Stomach (tissue), 9 donors: ENCODE data around the gene MFSD6. TPM values are rescaled to one million over a fixed set of nuclear protein-coding genes. Genes with fewer than 3 reads are reported as not detected.

Source experiments
- DNase-seq, 2 donors: peaks; one replicate each; pipeline versions ENCODE4 v3.0.0 to v3.0.0-alpha.2; 2013 to 2019
- H3K27ac ChIP-seq, 5 donors: fragments of 200-600 bp in 4 of 5; sonication (generic) in 4 of 5; one replicate each; pipeline ENCODE4 v1.5.1; 2013 to 2019; ENCODE audit warnings: mild to moderate bottlenecking in 1 of 5, moderate library complexity in 1 of 5
- H3K27me3 ChIP-seq, 3 donors: fragments of 200-600 bp; sonication (generic); one replicate each; pipeline ENCODE4 v1.5.1; 2017 to 2019; ENCODE audit warnings: mixed run types in 1 of 3
- H3K36me3 ChIP-seq, 4 donors: fragments of 200-600 bp; sonication (generic); 1 replicate in 3 of 4; 2 replicates in 1 of 4; pipeline ENCODE4 v1.5.1; 2016 to 2019
- H3K4me1 ChIP-seq, 4 donors: fragments of 200-600 bp; sonication (generic); one replicate each; pipeline ENCODE4 v1.5.1; 2016 to 2019
- H3K4me3 ChIP-seq, 4 donors: fragments of 200-600 bp; sonication (generic) in 3 of 4; one replicate each; pipeline ENCODE4 v1.5.1; 2016 to 2019; ENCODE audit warnings: mild to moderate bottlenecking in 1 of 4
- H3K9me3 ChIP-seq, 4 donors: fragments of 200-600 bp; sonication (generic); one replicate each; pipeline ENCODE4 v1.5.1; 2016 to 2019
- EP300 ChIP-seq: sonication (generic); formaldehyde crosslinking; IDR thresholded peaks from one replicate; pipeline ENCODE4 v1.6.1; 2017; ENCODE audit warnings: antibody characterized with exemption
- POLR2A ChIP-seq, 4 donors: fragments of 450-650 bp; IDR thresholded peaks; one replicate each; pipeline ENCODE4 v1.6.1; 2016; ENCODE audit warnings: antibody characterized with exemption in 4 of 4, control low read depth in 2 of 4, mild to moderate bottlenecking in 1 of 4, moderate library complexity in 1 of 4
- POLR2AphosphoS5 ChIP-seq, 3 donors: sonication (generic); formaldehyde crosslinking; IDR thresholded peaks; one replicate each; pipeline ENCODE4 v1.6.1; 2016; ENCODE audit warnings: antibody characterized with exemption in 3 of 3
- WGBS, 5 donors: extraction: QIAGEN DNeasy Blood & Tissue Kit in 3 of 5; methylation state at CpG; one replicate each; pipeline versions ENCODE4 v1.1.5 to v1.1.7; 2013 to 2018; 5-methylcytosine and 5-hydroxymethylcytosine counted together
- intact Hi-C: fragments of 100-400 bp; cut with DNase I; formaldehyde crosslinking; loops from one replicate; pipeline ENCODE4 v1.15.1; 2023; ENCODE audit warnings: low total_unique reads
- polyA plus RNA-seq, 3 donors: library from polyadenylated mRNA; stranded (reverse); fragments of 200-250 nt; gene quantifications; one replicate each; pipeline ENCODE4 v1.2.3, GENCODE V29; 2013
- total RNA-seq, 5 donors: library from RNA; depleted of rRNA; stranded (reverse); fragments of >200 nt; gene quantifications; one replicate each; pipeline versions ENCODE4 v1.1.0 to v1.2.3, GENCODE V29; 2014 to 2016
- TF ChIP-seq, protein P1 (sequence below), 7 experiments: fragments of 450-650 bp in 4 of 7; fragments of 200-600 bp in 3 of 7; sonication (generic) in 3 of 7; IDR thresholded peaks; one replicate each; pipeline ENCODE4 v1.5.1; 2016 to 2019; ENCODE audit warnings: antibody characterized with exemption in 7 of 7, control low read depth in 2 of 7, mild to moderate bottlenecking in 1 of 7
- donor health status: healthy with polysubstance abuse.
- donor health status: Bipolar disorder and iron deficiency.
- donor health status: healthy.

Gene MFSD6
- total and polyA plus RNA-seq, 8 donors, result 9.2 to 134 (median 37.2) TPM

DNA sequence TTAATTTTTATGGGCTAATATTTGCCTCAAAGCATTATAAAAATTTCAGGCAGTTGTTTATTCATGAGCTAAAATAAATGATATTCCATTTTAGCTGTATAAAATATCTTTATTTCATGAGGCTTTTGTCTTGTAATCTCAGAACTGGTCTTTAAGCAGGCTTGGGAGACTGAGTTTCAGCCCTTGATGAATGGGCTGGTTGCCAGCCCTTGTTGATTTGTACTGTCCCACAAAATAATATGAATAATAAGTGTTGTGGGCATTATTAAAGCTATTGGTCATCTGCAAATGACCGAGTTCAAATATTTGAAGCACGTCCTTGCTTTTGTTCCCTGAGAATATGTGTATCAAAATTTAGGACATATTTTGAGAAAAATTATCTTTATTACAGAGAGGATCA, 46.6 kb upstream of the MFSD6 start:
- H3K36me3 ChIP-seq, result peaks cover 0 to 28% (median 25%) of the 10 kb centered on the region in 4 donors
- no peak overlapping the region for H3K4me3 ChIP-seq
- no peak overlapping the region for H3K27ac ChIP-seq
- no peak for TF ChIP-seq POLR2AphosphoS5 (IDR thresholded peaks at IDR 0.05)
- TF ChIP-seq, protein P1, sequence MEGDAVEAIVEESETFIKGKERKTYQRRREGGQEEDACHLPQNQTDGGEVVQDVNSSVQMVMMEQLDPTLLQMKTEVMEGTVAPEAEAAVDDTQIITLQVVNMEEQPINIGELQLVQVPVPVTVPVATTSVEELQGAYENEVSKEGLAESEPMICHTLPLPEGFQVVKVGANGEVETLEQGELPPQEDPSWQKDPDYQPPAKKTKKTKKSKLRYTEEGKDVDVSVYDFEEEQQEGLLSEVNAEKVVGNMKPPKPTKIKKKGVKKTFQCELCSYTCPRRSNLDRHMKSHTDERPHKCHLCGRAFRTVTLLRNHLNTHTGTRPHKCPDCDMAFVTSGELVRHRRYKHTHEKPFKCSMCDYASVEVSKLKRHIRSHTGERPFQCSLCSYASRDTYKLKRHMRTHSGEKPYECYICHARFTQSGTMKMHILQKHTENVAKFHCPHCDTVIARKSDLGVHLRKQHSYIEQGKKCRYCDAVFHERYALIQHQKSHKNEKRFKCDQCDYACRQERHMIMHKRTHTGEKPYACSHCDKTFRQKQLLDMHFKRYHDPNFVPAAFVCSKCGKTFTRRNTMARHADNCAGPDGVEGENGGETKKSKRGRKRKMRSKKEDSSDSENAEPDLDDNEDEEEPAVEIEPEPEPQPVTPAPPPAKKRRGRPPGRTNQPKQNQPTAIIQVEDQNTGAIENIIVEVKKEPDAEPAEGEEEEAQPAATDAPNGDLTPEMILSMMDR (IDR thresholded peaks at IDR 0.05), result no peak
- TF ChIP-seq EP300, result no peak
- no peak for TF ChIP-seq POLR2A (IDR thresholded peaks at IDR 0.05)
- H3K27me3 ChIP-seq, result no peaks in the 10 kb centered on the region
- 50 to 90% (median 69%) methylated on average over 2 of the region's 2 CpGs for WGBS, 5 donors
- peaks cover 9 to 39% (median 29%) of the 10 kb centered on the region in 4 donors for H3K4me1 ChIP-seq
- no peak for DNase-seq
- no peaks in the 10 kb centered on the region for H3K9me3 ChIP-seq
- intact Hi-C loops, result no loop called here

DNA sequence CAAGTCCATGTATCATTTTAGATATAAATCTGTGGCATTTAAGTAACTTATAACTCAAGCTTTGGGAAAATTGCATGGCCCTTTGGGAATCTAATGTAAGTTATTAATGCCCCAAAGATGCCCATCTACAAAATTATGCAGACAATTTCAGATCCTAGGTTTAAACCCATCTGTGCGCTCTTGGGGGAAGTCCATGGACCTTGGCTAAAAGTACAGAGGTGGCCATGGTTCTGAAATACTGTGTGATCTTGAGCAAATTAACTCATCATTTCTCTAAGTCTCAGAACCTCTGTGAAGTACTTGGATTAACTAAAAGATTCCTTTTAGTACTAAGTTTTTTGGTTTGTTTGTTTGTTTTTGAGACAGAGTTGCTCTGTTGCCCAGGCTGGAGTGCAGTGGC, 45.3 kb upstream of the MFSD6 start:
- Histone ChIP-seq H3K36me3 (peaks cover 0 to 41% (median 37%) of the 10 kb centered on the region in 4 donors), H3K4me1 (peaks cover 9 to 33% (median 23%) of the 10 kb centered on the region in 4 donors), H3K27me3 (no peaks in the 10 kb centered on the region), H3K4me3 (no peak overlapping the region), H3K27ac (no peak overlapping the region), H3K9me3 (no peaks in the 10 kb centered on the region)
- no peak for DNase-seq
- 95 to 100% (median 98%) methylated on average over 1 of the region's 1 CpG for WGBS, 5 donors
- intact Hi-C loops, result no loop called here
- no peak for TF ChIP-seq POLR2AphosphoS5 (IDR thresholded peaks at IDR 0.05)
- TF ChIP-seq EP300, result no peak
- TF ChIP-seq POLR2A (IDR thresholded peaks at IDR 0.05), result no peak
- TF ChIP-seq, protein P1 (IDR thresholded peaks at IDR 0.05), result no peak

DNA sequence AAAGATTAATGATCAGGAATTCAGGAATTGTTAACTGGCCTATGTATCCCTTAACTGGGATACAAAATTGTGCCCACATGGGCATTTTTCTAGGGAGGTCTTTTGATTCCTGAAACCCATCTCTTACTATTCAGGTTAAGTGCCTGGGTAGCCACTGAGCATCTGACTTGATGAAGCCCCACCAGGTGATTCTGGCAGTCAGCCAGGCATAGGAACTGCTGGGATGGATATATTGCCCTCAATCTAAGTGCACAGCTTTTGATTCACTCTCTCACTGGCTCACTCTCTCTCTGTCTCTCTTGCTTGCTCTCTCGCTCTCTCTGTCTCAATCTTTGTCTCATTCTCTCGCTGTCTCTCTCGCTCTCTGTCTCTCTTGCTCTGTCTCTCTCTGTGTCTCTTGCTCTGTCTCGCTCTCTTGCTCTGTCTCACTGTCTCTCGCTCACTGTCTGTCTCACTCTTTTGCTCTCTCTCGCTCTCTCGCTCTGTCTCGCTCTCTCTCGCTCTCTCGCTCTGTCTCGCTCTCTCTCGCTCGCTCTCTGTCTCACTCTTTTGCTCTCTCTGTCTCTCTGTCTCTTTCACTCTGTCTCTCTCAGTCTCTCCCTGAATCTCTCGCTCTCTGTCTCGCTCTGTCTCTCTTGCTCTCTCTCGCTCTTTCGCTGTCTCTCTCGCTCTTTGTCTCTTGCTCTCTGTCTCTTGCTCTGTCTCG, 42.5 kb upstream of the MFSD6 start:
- intact Hi-C loops, result no loop called here
- Histone ChIP-seq H3K36me3 (peaks cover 8 to 69% (median 63%) of the 10 kb centered on the region in 4 donors), H3K27me3 (no peaks in the 10 kb centered on the region), H3K4me3 (no peak overlapping the region), H3K9me3 (no peaks in the 10 kb centered on the region), H3K27ac (no peak overlapping the region), H3K4me1 (peaks cover 0 to 7% (median 0%) of the 10 kb centered on the region in 4 donors)
- TF ChIP-seq POLR2A (IDR thresholded peaks at IDR 0.05) (no peak), POLR2AphosphoS5 (IDR thresholded peaks at IDR 0.05) (no peak), EP300 (no peak)
- TF ChIP-seq, protein P1 (IDR thresholded peaks at IDR 0.05), result no peak
- 87 to 98% (median 94%) methylated on average over 19 of the region's 19 CpGs for WGBS, 5 donors
- no peak for DNase-seq

DNA sequence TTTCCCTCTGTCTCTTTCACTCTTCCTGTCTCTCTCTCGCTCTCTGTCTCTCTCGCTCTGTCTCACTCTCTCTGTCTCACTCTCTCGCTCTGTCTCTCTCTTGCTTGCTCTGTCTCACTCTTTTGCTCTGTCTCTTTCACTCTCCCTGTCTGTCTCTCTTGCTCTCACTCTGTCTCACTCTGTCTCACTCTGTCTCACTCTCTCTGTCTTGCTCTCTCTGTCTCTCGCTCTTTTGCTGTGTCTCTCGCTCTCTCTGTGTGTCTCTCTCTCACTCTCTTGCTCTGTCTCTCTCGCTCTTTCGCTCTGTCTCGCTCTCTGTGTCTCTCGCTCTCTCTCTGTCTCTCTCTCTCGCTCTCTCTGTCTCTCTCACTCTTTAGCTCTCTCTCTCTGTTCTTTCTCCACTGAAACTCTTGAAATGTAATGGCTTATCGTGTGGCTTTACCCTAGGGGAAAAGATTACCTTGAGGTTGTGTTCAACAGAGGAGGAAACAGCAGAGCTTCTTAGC, 41.9 kb upstream of the MFSD6 start:
- Histone ChIP-seq H3K27ac (no peak overlapping the region), H3K36me3 (peaks cover 14 to 75% (median 67%) of the 10 kb centered on the region in 4 donors), H3K4me1 (peaks cover 0 to 1% (median 0%) of the 10 kb centered on the region in 4 donors), H3K27me3 (no peaks in the 10 kb centered on the region), H3K9me3 (no peaks in the 10 kb centered on the region), H3K4me3 (no peak overlapping the region)
- no peak for DNase-seq
- 89 to 98% (median 94%) methylated on average over 11 of the region's 11 CpGs for WGBS, 5 donors
- TF ChIP-seq, protein P1 (IDR thresholded peaks at IDR 0.05), result no peak
- intact Hi-C loops, result no loop called here
